HG03378 (cell line): ENCODE measurements around the gene TMEM51.

Experiments
- ATAC-seq: cut with Tn5 transposase; IDR thresholded peaks from one replicate; pipeline ENCODE4 v1.9.1; 2021; ENCODE audit warnings: mild to moderate bottlenecking, moderate library complexity; ENCODE audit not compliant: unreplicated experiment

TMEM51 gene

DNA sequence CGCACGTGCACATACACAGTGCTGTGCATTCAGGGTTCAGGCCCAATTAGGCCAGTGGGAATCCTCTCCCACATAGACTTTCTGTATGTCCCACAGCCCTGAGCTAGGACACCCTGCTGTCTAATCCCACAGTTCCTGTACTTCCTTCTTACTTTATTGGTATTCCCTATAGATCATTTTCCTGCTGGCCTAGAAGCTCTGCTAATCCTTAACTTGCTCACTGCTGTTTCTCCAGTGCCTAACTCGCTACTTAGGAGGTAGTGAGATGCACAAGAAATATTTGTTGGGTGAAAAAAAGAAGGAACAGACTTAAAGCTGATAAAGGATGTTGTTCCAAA is 59.4 kb downstream of the TMEM51 start:
- no peak for ATAC-seq

- no peak for ATAC-seq
Measured at GRCh38 chr1:15213341-15213821, 59.8 kb downstream of the TMEM51 start.

DNA sequence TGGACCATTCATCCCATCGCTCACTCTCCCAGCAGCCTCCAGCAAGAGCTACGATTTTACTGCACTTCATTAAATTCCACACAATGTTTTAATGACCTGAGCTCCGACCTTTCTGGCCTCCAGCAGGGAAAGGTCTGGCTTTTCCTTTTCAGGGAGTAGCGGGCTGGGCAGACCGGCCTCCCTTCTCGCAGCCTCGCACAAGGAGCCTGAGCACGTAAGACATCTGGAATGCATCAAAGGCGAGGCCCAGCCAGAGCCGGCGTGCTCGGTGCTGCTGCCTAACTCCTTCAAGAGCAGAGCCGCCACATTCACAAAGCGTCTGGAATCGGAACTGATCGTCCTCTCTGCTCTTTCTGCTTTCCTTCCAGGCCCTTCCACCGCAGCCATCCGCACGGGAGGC is 61.0 kb downstream of the TMEM51 start:
- no peak for ATAC-seq

GRCh38 chr1:15215116-15215515 is 61.6 kb downstream of the TMEM51 start:
- no peak for ATAC-seq

- no peak for ATAC-seq
Measured at GRCh38 chr1:15217654-15218053, 64.1 kb downstream of the TMEM51 start.

DNA sequence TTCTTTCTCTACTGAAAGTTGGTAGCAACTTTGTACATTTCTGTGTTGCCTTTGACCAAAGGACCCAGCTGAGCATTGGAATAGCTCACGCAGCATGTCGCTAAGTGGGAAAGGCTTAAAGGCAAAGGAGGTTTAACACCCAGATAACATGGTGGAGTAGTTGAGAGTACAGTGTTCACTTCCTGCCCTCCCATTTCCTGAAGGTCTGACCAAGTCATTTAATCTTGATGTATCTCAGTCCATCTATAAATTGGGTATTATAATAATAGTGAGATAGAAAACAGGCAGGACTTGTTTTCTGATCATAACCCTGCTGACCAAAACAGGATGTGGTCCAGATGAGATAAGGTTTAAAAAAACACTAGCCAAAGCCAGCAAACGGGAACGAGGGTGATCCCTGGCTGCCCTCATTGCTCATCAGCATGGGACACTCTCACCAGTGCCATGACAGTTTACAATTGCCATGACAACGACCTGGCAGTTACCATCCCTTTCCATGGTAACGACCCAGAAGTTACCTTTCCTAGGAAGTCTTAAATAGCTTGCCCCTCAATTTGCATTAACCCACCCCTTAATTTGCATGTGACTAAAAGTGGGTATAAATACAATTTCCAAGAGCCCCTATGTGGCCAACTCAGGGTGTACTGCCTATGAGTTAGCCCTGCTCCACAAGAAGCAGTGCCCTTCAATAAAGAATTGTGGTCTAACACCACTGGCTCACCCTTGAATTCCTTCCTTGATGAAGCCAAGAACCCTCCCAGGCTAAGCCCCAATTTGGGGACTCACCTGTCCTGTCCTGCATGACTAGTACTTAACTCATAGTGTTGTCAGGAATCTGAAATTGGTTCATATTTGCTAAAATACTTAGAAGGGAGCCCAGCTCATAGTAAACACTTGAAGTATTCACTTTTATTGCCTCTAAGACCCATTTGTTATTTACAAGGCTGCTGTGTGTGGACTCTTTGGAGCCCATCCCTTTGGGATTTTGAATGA is 65.0 kb downstream of the TMEM51 start:
- no peak for ATAC-seq

- no peak for ATAC-seq
Measured at GRCh38 chr1:15219280-15220023, 65.9 kb downstream of the TMEM51 start.

DNA sequence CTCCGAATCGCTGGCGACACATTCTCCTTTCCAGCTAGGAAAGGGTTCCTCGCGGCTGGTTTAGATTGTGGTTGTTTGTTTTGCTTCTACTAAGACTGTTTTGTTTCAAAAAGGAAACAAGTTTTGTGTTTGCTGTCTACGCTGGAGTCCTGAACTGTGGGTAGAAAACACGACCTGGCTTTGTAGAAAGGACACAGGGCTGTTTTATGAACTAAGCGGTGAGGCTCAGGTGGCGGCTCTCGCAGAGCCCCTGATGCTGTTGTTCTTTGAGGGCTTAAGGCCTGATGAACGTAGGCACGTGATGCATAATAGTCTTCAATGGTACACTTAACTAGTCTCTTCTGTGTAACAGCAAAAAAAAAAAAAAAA is 66.5 kb downstream of the TMEM51 start:
- ATAC-seq: no peak

GRCh38 chr1:15220825-15221431 is 67.4 kb downstream of the TMEM51 start:
- no peak for ATAC-seq

DNA sequence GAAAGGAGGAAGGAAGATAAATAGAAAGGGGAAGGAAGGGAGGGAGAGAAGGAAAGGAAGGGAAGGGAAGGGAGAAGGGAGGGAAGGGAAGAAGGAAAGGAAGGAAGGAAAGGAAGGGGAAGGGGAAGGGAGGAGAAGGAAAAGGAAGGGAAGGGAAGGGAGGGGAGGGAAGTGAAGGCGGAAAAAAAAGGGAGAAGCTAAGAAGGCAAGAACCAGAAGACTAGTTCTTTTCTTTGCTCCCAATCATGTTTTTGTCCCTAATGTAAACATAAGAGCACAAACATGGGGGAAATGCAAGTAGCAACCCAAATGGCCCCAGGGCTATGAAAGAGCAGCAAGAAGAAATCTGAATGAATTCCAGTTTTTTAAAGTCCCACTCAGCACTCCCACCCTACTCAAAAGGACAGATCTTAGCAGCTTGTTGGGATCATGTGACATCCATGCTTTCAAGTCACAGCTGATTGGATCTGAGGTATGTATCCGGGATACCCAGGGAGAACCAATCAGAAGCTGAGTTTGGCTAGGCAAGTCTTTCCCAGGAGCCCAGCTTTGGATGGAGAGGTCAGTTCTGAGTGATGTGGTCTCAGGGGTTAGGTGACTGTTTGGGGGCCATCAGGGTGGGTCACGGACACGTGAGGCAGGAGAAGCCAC is 69.2 kb downstream of the TMEM51 start:
- no peak for ATAC-seq

DNA sequence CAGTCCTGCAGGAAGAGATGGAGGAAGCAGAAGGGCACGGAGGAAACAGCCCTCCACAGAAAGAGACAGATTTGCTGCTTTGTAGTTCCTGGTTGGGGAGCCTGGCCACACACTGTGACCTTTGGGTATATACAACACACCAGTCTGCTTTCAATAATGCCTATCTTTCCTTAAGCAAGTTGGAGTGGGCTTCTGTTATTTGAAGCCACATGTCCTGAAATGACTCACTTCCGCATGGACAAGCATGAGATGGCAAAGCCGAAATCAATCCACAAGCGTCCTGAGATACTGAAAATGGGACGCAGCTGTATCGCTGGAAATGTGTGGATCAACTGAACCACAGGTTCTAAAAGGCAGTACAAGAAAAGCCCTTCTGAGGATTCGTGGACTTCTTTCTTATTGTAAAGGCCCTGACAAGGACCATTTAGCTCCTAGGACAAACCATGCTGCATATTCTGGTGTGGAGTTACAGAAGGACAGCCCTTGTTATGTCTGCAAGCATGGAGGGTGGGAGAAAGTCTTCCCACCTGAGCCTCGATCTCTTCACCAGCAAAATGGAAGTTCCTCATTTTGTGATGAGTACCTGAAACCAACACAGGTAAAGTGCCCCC is 70.8 kb downstream of the TMEM51 start:
- no peak for ATAC-seq

- ATAC-seq: no peak
Measured at GRCh38 chr1:15224974-15225373, 71.4 kb downstream of the TMEM51 start.

- no peak for ATAC-seq
Measured at GRCh38 chr1:15225461-15225860, 71.9 kb downstream of the TMEM51 start.

DNA sequence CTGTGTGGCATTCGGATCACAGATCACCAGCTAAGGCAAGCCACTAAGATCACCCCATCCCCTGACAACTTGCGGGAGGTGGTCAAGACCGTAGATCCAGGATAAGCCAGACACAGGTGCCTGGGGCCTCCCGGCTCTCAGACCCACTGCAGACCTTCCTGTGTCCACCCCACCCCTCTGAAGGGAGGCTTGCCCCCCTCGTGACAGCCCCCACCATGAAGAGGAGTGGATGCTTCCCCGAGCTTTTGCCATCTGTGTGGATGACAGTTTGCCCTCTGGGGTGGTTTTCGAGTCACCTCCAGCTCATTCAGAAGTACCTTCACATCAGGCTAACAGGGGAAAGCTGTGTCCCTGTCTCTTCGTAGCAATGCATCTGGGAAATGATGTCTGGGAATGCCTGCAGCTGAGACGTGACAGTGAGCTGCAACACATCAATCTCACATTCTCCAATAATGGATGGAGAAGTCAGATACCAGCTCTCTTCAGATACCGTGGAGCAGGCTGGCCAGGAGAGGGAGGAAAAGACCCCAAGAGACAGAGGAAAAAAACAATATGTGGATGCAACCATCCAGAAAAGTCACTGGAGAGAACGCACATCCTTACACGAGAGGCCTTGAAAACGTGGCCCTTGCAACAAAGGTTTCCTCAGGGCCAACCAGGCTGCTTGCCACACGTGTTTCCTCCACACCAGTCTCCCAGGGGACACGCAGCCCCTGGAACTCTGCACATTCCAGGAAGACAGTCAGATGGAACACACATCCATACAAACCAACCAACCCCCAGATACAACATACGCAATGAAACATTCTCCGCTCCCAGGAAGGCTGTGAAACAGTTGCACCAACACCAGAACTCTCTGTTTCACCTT is 73.1 kb downstream of the TMEM51 start:
- ATAC-seq: no peak

- no peak for ATAC-seq
Measured at GRCh38 chr1:15229707-15230131, 76.2 kb downstream of the TMEM51 start.

- peak; percentile 91 for ATAC-seq
Measured at GRCh38 chr1:15231714-15232201, 78.2 kb downstream of the TMEM51 start.

DNA sequence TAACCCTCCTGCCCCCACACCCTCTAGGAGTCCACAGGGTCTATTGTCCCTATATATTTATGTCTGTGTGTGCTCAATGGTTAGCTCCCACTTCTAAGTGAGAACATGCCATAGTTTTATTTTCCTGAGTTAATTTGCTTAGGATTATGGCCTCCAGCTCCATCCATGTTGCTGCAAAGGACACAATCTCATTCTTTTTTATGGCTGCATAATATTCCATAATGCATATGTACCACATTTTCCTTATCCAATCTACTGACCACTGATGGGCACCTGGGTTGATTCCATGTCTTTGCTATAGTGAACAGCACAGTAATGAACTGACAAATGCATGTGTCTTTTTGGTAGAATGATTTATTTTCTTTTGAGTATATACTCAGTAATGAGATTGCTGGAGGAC is 80.1 kb downstream of the TMEM51 start:
- ATAC-seq: no peak

GRCh38 chr1:15236321-15236721 is 82.8 kb downstream of the TMEM51 start:
- no peak for ATAC-seq

- ATAC-seq: no peak
Measured at GRCh38 chr1:15236746-15237145, 83.2 kb downstream of the TMEM51 start.
